Measurements from ENCODE around the gene OSBPL6. TPM values are rescaled to one million over a fixed set of nuclear protein-coding genes. Genes with fewer than 3 reads are reported as not detected.
A peak's percentile ranks its signal among the peaks of the same experiment; 100 is the strongest.

The OSBPL6 gene
- total RNA-seq, 2 donors from 2014 or later: 0.42 to 0.67 TPM

DNA sequence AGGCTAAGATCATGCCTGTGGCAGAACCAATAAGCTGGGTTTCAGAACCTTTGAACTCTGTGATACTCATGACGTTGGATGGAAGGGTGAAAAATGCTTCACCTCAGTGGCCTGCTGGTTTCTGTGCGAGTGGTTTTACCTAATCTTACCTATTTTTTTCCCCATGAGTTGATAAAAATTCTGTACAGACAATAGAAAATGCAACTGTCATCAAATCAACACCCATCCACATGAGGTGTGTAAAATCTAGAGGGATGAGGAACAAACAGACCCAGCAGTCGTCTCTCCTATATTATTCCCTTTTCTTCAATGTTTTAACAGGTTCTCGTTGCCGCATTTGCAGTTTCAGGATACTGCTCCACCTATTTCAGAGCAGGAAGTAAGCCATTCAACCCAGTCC, 189.4 kb downstream of the OSBPL6 start:
- DNase-seq: no peak
- Mint-ChIP-seq H3K27me3 (peaks cover 28% of the 10 kb centered on the region), H3K4me3 (no peak overlapping the region), H3K27ac (no peak overlapping the region), H3K4me1 (peaks cover 10% of the 10 kb centered on the region), H3K36me3 (ENCODE audit: low read depth) (peaks cover 3% of the 10 kb centered on the region)
- ATAC-seq: no peak
- H3K9me3 ChIP-seq (ENCODE audit: control insufficient read depth, low read length, poor library complexity, severe bottlenecking): no peaks in the 10 kb centered on the region

DNA sequence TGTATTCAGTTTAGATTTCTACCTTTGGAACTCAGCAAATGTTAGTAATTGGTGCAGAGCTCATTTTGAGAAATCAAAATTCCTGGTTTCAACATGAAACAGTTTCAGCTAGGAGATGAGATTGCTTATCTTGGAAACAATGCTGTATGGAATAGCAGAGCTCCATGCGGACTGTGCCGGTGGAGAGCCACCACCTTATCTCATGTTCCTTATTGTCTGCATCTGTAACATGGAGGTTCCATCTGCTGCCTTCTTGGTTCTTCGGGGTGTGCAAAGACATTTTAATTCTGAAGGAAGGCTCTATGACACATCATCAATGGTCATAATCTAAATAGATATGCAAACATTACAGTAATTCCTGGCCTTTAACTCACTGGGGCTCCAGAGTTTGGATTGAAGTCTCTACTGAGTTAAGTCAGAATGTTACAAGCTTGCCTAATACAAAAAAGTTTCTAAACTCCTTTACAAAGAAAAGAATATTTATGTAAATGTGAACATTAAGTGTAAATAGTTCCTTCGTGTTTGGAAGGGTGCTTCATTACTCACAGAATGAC, 191.4 kb downstream of the OSBPL6 start:
- H3K27me3 Mint-ChIP-seq: peaks cover 26% of the 10 kb centered on the region
- peaks cover 6% of the 10 kb centered on the region for H3K4me1 Mint-ChIP-seq
- ATAC-seq (no peak), DNase-seq (no peak)
- no peak overlapping the region for H3K4me3 Mint-ChIP-seq
- H3K36me3 Mint-ChIP-seq (ENCODE audit: low read depth): peaks cover 3% of the 10 kb centered on the region
- no peaks in the 10 kb centered on the region for H3K9me3 ChIP-seq (ENCODE audit: control insufficient read depth, low read length, poor library complexity, severe bottlenecking)
- H3K27ac Mint-ChIP-seq: no peak overlapping the region

DNA sequence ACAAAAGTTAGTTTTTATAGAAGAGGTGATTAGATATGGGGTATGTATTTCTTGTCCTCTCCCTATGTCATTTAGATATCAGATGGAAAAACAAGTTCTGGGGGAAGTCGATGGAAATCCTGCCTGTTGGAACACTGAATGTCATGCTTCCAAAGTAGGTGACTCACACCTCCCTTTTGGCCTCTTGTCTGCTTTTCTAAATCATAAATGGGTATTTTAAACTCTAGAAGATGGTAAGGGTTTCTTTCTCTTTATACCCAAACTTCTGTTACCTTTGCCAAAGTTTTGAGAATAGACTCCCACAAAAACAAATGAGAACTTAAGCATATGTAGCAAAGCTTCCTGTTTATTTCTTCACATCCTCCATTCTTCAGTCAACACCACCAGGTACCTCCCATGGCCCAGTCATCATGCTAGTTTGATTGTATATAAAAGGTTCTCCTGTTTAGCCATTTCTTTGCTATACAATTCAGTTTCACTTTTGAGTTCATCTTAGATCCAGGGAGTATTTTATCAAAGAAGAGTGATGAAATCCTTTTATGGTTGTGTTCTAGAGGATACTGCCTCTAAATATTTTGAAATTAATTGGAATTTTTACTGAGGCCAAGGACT, 192.8 kb downstream of the OSBPL6 start:
- ATAC-seq: no peak

GRCh38 chr2:178388287-178388686, 194.0 kb downstream of the OSBPL6 start:
- Mint-ChIP-seq H3K27me3 (peaks cover 24% of the 10 kb centered on the region), H3K27ac (no peak overlapping the region), H3K36me3 (ENCODE audit: low read depth) (no peaks in the 10 kb centered on the region)

More for the DNA sequence above, 192.8 kb downstream of the OSBPL6 start:
- no peak overlapping the region for H3K4me3 Mint-ChIP-seq
- no peak for DNase-seq
- H3K27ac Mint-ChIP-seq: peak overlapping the region; percentile 72
- no peaks in the 10 kb centered on the region for H3K36me3 Mint-ChIP-seq (ENCODE audit: low read depth)
- H3K27me3 Mint-ChIP-seq: peaks cover 19% of the 10 kb centered on the region
- peaks cover 6% of the 10 kb centered on the region for H3K4me1 Mint-ChIP-seq
- no peaks in the 10 kb centered on the region for H3K9me3 ChIP-seq (ENCODE audit: control insufficient read depth, low read length, poor library complexity, severe bottlenecking)

GRCh38 chr2:178391701-178392100, 197.4 kb downstream of the OSBPL6 start:
- Mint-ChIP-seq H3K36me3 (ENCODE audit: low read depth) (no peaks in the 10 kb centered on the region), H3K4me3 (no peak overlapping the region), H3K27ac (no peak overlapping the region), H3K27me3 (peaks cover 33% of the 10 kb centered on the region), H3K4me1 (peaks cover 6% of the 10 kb centered on the region)
- DNase-seq (no peak), ATAC-seq (no peak)
- no peaks in the 10 kb centered on the region for H3K9me3 ChIP-seq (ENCODE audit: control insufficient read depth, low read length, poor library complexity, severe bottlenecking)

More at GRCh38 chr2:178388287-178388686, 194.0 kb downstream of the OSBPL6 start:
- Mint-ChIP-seq H3K4me3 (no peak overlapping the region), H3K4me1 (peaks cover 6% of the 10 kb centered on the region)
- no peak for DNase-seq
- no peaks in the 10 kb centered on the region for H3K9me3 ChIP-seq (ENCODE audit: control insufficient read depth, low read length, poor library complexity, severe bottlenecking)
- ATAC-seq: no peak

DNA sequence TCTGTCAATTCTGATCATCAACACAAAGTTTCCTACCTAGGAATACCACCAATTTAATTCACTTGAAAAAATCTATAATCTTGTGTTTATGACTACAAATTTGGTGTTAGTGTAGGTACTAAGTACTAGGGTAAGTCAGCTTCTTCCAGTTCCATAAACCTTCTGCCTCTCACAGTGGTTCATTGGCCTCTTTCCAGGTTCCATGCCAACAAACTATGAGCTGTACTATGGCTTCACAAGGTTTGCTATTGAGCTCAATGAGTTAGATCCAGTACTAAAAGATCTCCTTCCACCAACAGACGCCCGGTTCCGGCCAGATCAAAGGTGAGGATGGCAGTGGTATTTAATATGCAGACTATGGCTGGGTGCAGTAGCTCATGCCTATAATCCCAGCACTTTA, 197.9 kb downstream of the OSBPL6 start:
- Mint-ChIP-seq H3K4me3 (no peak overlapping the region), H3K27ac (no peak overlapping the region)
- ATAC-seq: no peak

DNA sequence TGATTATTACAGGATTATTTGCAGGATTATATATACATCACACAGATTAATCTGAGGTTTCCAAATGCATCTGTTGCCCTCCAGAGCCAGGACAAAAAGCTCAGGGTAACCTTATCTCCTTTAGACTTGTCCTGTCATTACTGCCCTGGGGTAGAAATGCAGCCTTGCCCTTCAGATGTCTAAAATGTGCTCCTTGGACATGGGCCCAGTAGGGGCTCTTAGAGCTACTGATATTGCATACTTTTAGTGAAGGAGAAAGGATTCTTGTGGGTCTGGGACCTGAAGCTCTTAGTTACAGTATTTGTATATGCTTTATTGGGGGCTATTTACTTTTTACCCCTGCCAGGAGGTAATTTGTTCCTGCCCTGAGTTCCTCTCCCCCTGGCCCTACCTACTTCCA, 200.5 kb downstream of the OSBPL6 start:
- peaks cover 3% of the 10 kb centered on the region for H3K4me1 Mint-ChIP-seq
- peaks cover 21% of the 10 kb centered on the region for H3K27me3 Mint-ChIP-seq
- ATAC-seq (no peak), DNase-seq (no peak)
- no peak overlapping the region for H3K4me3 Mint-ChIP-seq
- no peaks in the 10 kb centered on the region for H3K9me3 ChIP-seq (ENCODE audit: control insufficient read depth, low read length, poor library complexity, severe bottlenecking)
- H3K36me3 Mint-ChIP-seq (ENCODE audit: low read depth): no peaks in the 10 kb centered on the region
- H3K27ac Mint-ChIP-seq: no peak overlapping the region

More for the DNA sequence above, 197.9 kb downstream of the OSBPL6 start:
- Mint-ChIP-seq H3K27me3 (peaks cover 33% of the 10 kb centered on the region), H3K4me1 (peaks cover 6% of the 10 kb centered on the region), H3K36me3 (ENCODE audit: low read depth) (no peaks in the 10 kb centered on the region)
- DNase-seq: no peak
- no peaks in the 10 kb centered on the region for H3K9me3 ChIP-seq (ENCODE audit: control insufficient read depth, low read length, poor library complexity, severe bottlenecking)

GRCh38 chr2:178395295-178395694, 201.0 kb downstream of the OSBPL6 start:
- Mint-ChIP-seq H3K4me3 (no peak overlapping the region), H3K36me3 (ENCODE audit: low read depth) (no peaks in the 10 kb centered on the region), H3K27ac (no peak overlapping the region), H3K4me1 (peaks cover 3% of the 10 kb centered on the region), H3K27me3 (peaks cover 21% of the 10 kb centered on the region)
- ATAC-seq (no peak), DNase-seq (no peak)
- no peaks in the 10 kb centered on the region for H3K9me3 ChIP-seq (ENCODE audit: control insufficient read depth, low read length, poor library complexity, severe bottlenecking)

- H3K27me3 Mint-ChIP-seq: peaks cover 14% of the 10 kb centered on the region
- DNase-seq (no peak), ATAC-seq (no peak)
- H3K4me1 Mint-ChIP-seq: peaks cover 3% of the 10 kb centered on the region
- H3K4me3 Mint-ChIP-seq: no peak overlapping the region
- no peaks in the 10 kb centered on the region for H3K9me3 ChIP-seq (ENCODE audit: control insufficient read depth, low read length, poor library complexity, severe bottlenecking)
- H3K36me3 Mint-ChIP-seq (ENCODE audit: low read depth): no peaks in the 10 kb centered on the region
- H3K27ac Mint-ChIP-seq: no peak overlapping the region
Measured at GRCh38 chr2:178395941-178396570, 201.7 kb downstream of the OSBPL6 start.

GRCh38 chr2:178397002-178397605, 202.8 kb downstream of the OSBPL6 start:
- Mint-ChIP-seq H3K36me3 (ENCODE audit: low read depth) (no peaks in the 10 kb centered on the region), H3K27ac (no peak overlapping the region), H3K4me3 (no peak overlapping the region), H3K27me3 (peaks cover 20% of the 10 kb centered on the region), H3K4me1 (peaks cover 3% of the 10 kb centered on the region)
- DNase-seq (no peak), ATAC-seq (peak; percentile 46)
- no peaks in the 10 kb centered on the region for H3K9me3 ChIP-seq (ENCODE audit: control insufficient read depth, low read length, poor library complexity, severe bottlenecking)

DNA sequence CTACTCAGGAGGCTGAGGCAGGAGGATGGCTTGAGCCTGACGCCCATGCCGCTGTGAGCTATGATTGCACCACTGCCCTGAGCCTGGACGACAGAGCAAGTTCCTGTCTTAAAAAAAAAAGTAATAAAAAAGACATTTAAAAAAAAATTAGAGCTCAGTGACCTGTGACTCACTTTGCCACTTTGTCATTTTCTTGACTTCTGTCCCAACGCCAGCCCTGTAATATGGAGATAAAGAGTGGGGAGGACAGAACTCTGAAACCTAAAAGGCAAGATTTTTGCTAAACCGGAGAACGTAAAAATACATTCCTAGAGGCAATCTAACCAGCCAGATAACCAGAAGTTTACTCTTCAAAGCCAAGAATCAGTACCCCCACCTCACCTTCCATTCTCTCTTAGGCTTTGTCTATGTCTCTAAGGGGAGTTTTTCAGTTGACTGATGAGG, 207.7 kb downstream of the OSBPL6 start:
- ATAC-seq (no peak), DNase-seq (no peak)
- Mint-ChIP-seq H3K27me3 (peaks cover 18% of the 10 kb centered on the region), H3K27ac (no peak overlapping the region), H3K4me1 (peaks cover 10% of the 10 kb centered on the region), H3K4me3 (no peak overlapping the region), H3K36me3 (ENCODE audit: low read depth) (no peaks in the 10 kb centered on the region)
- no peaks in the 10 kb centered on the region for H3K9me3 ChIP-seq (ENCODE audit: control insufficient read depth, low read length, poor library complexity, severe bottlenecking)

GRCh38 chr2:178403671-178404306, 209.5 kb downstream of the OSBPL6 start:
- H3K27ac Mint-ChIP-seq: no peak overlapping the region
- H3K4me3 Mint-ChIP-seq: peak overlapping the region; percentile 21
- ATAC-seq (no peak), DNase-seq (no peak)
- no peaks in the 10 kb centered on the region for H3K9me3 ChIP-seq (ENCODE audit: control insufficient read depth, low read length, poor library complexity, severe bottlenecking)
- H3K27me3 Mint-ChIP-seq: peaks cover 18% of the 10 kb centered on the region
- no peaks in the 10 kb centered on the region for H3K36me3 Mint-ChIP-seq (ENCODE audit: low read depth)
- peaks cover 7% of the 10 kb centered on the region for H3K4me1 Mint-ChIP-seq

DNA sequence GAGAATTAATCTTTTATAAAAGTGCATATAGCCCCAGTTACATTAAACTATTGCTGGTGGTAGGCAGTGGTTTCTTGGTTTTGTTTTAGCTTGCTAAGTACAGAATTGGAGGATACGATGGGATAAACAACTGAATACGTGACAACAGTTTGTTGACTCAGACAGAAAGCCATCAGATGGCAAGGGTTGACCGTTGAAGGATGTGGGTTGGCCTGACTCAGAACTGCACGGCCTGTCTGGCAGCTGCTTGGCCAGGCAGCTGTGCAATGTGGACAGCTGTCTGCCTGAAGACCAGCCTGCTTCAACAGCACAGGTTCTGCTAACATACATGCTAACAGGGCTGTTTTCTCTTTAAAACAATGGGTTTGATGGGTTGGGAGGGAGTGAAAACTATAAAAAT, 210.1 kb downstream of the OSBPL6 start:
- Mint-ChIP-seq H3K27ac (no peak overlapping the region), H3K36me3 (ENCODE audit: low read depth) (no peaks in the 10 kb centered on the region), H3K27me3 (peaks cover 18% of the 10 kb centered on the region), H3K4me1 (peaks cover 7% of the 10 kb centered on the region), H3K4me3 (no peak overlapping the region)
- DNase-seq (no peak), ATAC-seq (no peak)
- no peaks in the 10 kb centered on the region for H3K9me3 ChIP-seq (ENCODE audit: control insufficient read depth, low read length, poor library complexity, severe bottlenecking)

Measured in T-helper 17 cell (primary cell).